Measurements from ENCODE around the gene PLS1.

The PLS1 gene

DNA sequence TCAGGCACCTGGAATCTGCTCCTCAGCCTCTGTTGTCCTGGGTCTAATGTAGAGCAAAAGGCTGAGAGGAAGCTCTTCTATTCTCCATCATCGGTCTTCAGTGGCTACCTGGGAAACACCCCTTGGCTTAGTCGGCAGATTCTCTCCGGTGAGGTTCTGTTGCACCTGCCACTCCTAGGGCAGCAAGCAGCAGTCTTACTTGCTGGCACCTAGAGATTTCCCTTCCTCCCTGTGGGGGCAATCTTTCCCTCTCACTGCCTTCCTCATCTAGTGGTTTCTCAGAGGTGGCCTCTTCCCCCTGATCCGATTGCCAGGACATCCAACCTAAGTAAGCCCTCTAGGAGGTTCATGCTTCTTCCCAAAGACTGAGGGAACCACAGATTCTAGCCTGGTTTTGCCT is 60.8 kb downstream of the PLS1 start:
- WGBS, 2 experiments (ENCODE audit: insufficient coverage in 2 of 2): 78 to 94% methylated on average over 4 of the region's 4 CpGs
- Histone ChIP-seq H3K9me3 (ENCODE audit: control insufficient read depth, low read length) (no peaks in the 10 kb centered on the region), H3K27ac (ENCODE audit: low read depth, low read length, severe bottlenecking) (no peak overlapping the region), H3K4me3 (ENCODE audit: extremely low read depth, insufficient read depth, low read length, poor library complexity, severe bottlenecking) (no peak overlapping the region), H3K4me1 (ENCODE audit: control insufficient read depth, insufficient read depth, low read length, poor library complexity, severe bottlenecking) (no peaks in the 10 kb centered on the region), H3K36me3 (ENCODE audit: control insufficient read depth, insufficient read depth, low read length) (no peaks in the 10 kb centered on the region)

DNA sequence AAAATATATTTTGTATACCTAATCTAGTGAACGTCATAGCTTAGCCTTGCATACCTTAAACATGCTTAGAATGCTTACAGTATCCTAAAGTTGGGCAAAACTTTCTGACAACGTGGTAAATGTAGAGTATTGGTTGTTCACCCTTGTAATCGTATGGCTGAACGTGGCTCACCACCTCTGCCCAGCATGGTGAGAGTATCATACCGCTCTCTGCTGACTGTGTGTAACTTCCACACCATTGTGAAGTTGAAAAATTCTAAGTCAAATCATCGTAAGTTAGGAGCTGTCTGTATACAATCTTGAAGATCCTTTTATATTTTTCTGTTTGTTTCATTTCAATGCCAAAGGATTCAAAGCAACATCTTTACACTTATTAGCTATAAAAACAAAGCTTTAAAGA is 64.2 kb downstream of the PLS1 start:
- Histone ChIP-seq H3K4me1 (ENCODE audit: control insufficient read depth, insufficient read depth, low read length, poor library complexity, severe bottlenecking) (no peaks in the 10 kb centered on the region), H3K27ac (ENCODE audit: low read depth, low read length, severe bottlenecking) (no peak overlapping the region), H3K4me3 (ENCODE audit: extremely low read depth, insufficient read depth, low read length, poor library complexity, severe bottlenecking) (no peak overlapping the region), H3K9me3 (ENCODE audit: control insufficient read depth, low read length) (no peaks in the 10 kb centered on the region), H3K36me3 (ENCODE audit: control insufficient read depth, insufficient read depth, low read length) (no peaks in the 10 kb centered on the region)
- 20 to 89% methylated on average over 1 to 3 of the region's 6 CpGs for WGBS, 2 experiments (ENCODE audit: insufficient coverage in 2 of 2)

DNA sequence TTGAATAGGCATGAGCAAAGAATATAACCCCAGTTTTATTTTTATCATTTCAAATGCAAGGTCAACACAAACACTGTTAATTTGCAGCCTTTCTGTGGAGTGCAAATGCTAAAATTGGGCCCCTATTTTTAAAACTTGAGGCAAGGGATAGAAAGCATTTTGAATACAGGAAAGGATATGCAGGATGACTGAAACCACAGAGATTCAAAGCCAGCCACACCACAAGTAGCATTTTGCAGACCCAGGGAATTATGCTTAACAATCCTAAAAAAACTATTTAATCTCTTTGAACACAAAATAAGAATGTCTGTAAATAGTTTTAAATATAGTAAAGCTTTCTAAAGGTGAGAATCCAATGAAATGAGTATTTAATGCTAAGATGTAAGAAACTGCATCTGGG is 64.7 kb downstream of the PLS1 start:
- no peaks in the 10 kb centered on the region for H3K9me3 ChIP-seq (ENCODE audit: control insufficient read depth, low read length)
- H3K36me3 ChIP-seq (ENCODE audit: control insufficient read depth, insufficient read depth, low read length): no peaks in the 10 kb centered on the region
- no peaks in the 10 kb centered on the region for H3K4me1 ChIP-seq (ENCODE audit: control insufficient read depth, insufficient read depth, low read length, poor library complexity, severe bottlenecking)
- H3K4me3 ChIP-seq (ENCODE audit: extremely low read depth, insufficient read depth, low read length, poor library complexity, severe bottlenecking): no peak overlapping the region
- H3K27ac ChIP-seq (ENCODE audit: low read depth, low read length, severe bottlenecking): no peak overlapping the region

DNA sequence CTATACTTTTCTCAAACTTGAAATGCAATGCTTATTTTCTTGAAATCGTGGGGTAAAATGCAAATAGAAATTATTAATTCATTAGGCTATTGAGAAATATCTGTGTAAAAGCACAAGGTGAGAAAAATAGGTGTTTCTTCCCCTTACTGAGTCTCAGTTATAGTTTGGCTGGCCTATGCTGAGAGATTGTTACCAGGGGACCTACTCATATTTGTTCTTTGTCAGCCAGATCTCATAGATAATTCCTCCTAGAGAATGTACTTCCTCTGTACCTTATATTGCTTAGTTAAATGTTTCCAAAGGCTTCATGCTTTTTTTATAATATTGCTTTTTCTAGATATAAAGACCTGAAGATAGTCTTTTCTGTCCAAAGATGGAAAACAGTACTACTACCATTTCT is 67.7 kb downstream of the PLS1 start:
- H3K4me1 ChIP-seq (ENCODE audit: control insufficient read depth, insufficient read depth, low read length, poor library complexity, severe bottlenecking): no peaks in the 10 kb centered on the region
- no peak overlapping the region for H3K27ac ChIP-seq (ENCODE audit: low read depth, low read length, severe bottlenecking)
- no peaks in the 10 kb centered on the region for H3K9me3 ChIP-seq (ENCODE audit: control insufficient read depth, low read length)
- H3K36me3 ChIP-seq (ENCODE audit: control insufficient read depth, insufficient read depth, low read length): no peaks in the 10 kb centered on the region
- WGBS, 2 experiments (ENCODE audit: insufficient coverage in 2 of 2): no CpG with 5 or more reads among the region's 1 CpG
- no peak overlapping the region for H3K4me3 ChIP-seq (ENCODE audit: extremely low read depth, insufficient read depth, low read length, poor library complexity, severe bottlenecking)

DNA sequence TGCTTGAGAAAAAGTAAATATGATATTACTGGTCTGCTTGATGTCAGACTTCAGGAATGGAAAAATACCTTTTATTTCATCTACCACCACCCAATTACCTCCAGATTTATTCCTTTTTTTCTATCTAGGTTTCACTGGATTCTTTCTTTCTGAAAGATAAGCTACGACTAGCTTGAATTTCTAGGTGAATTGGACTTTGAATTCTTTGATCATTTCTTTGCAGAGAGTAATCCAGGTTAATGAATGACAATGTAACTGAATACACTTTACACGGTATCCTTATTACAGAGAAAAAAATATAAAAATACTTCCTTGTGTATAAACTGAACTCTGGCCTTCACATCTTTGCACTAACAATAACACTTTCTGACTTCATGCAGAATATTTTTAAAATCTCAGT is 68.1 kb downstream of the PLS1 start:
- Histone ChIP-seq H3K4me1 (ENCODE audit: control insufficient read depth, insufficient read depth, low read length, poor library complexity, severe bottlenecking) (no peaks in the 10 kb centered on the region), H3K36me3 (ENCODE audit: control insufficient read depth, insufficient read depth, low read length) (no peaks in the 10 kb centered on the region), H3K4me3 (ENCODE audit: extremely low read depth, insufficient read depth, low read length, poor library complexity, severe bottlenecking) (no peak overlapping the region), H3K9me3 (ENCODE audit: control insufficient read depth, low read length) (no peaks in the 10 kb centered on the region), H3K27ac (ENCODE audit: low read depth, low read length, severe bottlenecking) (no peak overlapping the region)
- no CpG with 5 or more reads among the region's 2 CpGs for WGBS, 2 experiments (ENCODE audit: insufficient coverage in 2 of 2)

DNA sequence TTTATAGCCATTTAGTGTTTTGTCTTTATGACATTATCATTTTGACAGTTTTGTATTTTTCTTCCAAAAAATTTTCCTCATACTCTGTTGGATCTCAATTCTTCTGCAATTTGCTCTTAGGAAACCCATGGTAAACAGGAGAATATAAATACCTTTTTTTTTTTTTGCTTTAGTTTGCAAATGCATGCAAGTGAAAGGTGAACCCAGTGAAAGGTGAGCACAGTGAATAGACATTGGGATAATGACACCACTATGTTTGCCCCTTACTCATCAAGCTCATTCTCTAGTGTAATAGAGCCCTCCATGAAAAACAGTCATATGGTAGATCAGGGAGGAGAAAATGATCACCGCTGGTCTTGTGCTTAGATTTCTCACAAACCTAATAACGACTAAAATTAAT is 68.6 kb downstream of the PLS1 start:
- WGBS, 2 experiments (ENCODE audit: insufficient coverage in 2 of 2): no CpG with 5 or more reads among the region's 2 CpGs
- Histone ChIP-seq H3K4me3 (ENCODE audit: extremely low read depth, insufficient read depth, low read length, poor library complexity, severe bottlenecking) (no peak overlapping the region), H3K36me3 (ENCODE audit: control insufficient read depth, insufficient read depth, low read length) (no peaks in the 10 kb centered on the region), H3K27ac (ENCODE audit: low read depth, low read length, severe bottlenecking) (no peak overlapping the region), H3K9me3 (ENCODE audit: control insufficient read depth, low read length) (no peaks in the 10 kb centered on the region), H3K4me1 (ENCODE audit: control insufficient read depth, insufficient read depth, low read length, poor library complexity, severe bottlenecking) (no peaks in the 10 kb centered on the region)

DNA sequence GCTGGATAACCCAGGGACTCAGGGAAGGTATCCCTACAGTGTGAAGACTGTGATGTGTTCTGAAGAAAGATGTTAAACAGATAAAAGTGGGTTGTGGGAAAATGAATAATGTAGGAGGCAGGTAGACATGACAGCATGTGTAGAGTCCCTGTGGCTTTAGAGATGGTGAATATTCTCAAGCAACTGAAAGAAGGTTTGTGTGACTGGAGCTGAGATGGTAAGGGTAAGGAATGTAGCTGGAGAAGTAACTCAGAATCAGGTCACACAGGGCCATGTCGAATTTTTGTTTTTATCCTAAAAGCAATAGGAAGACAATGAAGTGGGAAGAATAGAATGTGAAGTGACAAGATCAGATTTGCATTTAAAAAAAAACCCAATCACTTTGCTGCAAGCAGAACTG is 73.9 kb downstream of the PLS1 start:
- Histone ChIP-seq H3K4me3 (ENCODE audit: extremely low read depth, insufficient read depth, low read length, poor library complexity, severe bottlenecking) (no peak overlapping the region), H3K4me1 (ENCODE audit: control insufficient read depth, insufficient read depth, low read length, poor library complexity, severe bottlenecking) (no peaks in the 10 kb centered on the region), H3K36me3 (ENCODE audit: control insufficient read depth, insufficient read depth, low read length) (no peaks in the 10 kb centered on the region), H3K27ac (ENCODE audit: low read depth, low read length, severe bottlenecking) (no peak overlapping the region), H3K9me3 (ENCODE audit: control insufficient read depth, low read length) (no peaks in the 10 kb centered on the region)
- WGBS, 2 experiments (ENCODE audit: insufficient coverage in 2 of 2): 57% methylated on average over 1 of the region's 1 CpG; no CpG with 5 or more reads in 1 of the 2 experiments

DNA sequence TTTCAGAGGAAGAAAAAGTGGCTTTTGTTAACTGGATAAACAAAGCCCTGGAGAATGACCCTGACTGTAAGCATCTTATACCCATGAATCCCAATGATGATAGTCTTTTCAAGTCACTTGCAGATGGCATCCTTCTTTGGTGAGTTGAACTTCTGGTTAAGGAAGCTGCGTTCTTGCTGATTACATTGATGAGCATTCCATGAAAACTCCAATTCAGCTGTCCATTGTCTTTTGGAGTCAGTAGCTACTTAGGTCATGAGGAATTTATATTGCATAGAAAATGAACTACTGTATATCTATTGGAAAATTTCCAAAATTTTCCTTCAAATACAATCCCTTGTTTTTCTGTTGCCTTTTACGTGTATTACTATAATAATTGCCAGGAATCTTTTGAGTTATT is 80.0 kb downstream of the PLS1 start:
- Histone ChIP-seq H3K9me3 (ENCODE audit: control insufficient read depth, low read length) (no peaks in the 10 kb centered on the region), H3K4me3 (ENCODE audit: extremely low read depth, insufficient read depth, low read length, poor library complexity, severe bottlenecking) (no peak overlapping the region)
- WGBS, 2 experiments (ENCODE audit: insufficient coverage in 2 of 2): 100% methylated on average over 1 of the region's 2 CpGs; no CpG with 5 or more reads in 1 of the 2 experiments

DNA sequence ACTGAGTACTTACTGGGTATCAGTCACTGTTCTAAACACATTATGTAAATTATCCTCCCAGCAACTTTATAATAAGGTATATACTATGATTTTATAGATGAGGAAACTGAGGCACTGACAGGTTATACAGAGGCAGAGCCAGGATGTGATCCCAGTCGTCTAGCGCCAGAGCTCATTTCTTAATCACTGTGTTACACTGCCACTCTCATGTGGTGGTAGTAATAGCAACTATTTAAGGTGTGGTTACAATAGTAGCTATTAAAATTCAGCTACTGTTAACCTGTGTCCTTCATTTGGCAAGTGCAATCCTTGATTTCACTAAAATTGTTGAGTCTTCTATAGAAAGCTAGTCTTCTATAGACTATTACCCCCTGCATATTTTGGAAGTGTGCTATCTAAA is 84.5 kb downstream of the PLS1 start:
- Histone ChIP-seq H3K27ac (ENCODE audit: low read depth, low read length, severe bottlenecking) (no peak overlapping the region), H3K4me3 (ENCODE audit: extremely low read depth, insufficient read depth, low read length, poor library complexity, severe bottlenecking) (no peak overlapping the region), H3K4me1 (ENCODE audit: control insufficient read depth, insufficient read depth, low read length, poor library complexity, severe bottlenecking) (no peaks in the 10 kb centered on the region), H3K9me3 (ENCODE audit: control insufficient read depth, low read length) (no peaks in the 10 kb centered on the region), H3K36me3 (ENCODE audit: control insufficient read depth, insufficient read depth, low read length) (no peaks in the 10 kb centered on the region)
- WGBS, 2 experiments (ENCODE audit: insufficient coverage in 2 of 2): no CpG with 5 or more reads among the region's 2 CpGs

More for the DNA sequence above, 80.0 kb downstream of the PLS1 start:
- no peaks in the 10 kb centered on the region for H3K4me1 ChIP-seq (ENCODE audit: control insufficient read depth, insufficient read depth, low read length, poor library complexity, severe bottlenecking)
- H3K36me3 ChIP-seq (ENCODE audit: control insufficient read depth, insufficient read depth, low read length): no peaks in the 10 kb centered on the region
- no peak overlapping the region for H3K27ac ChIP-seq (ENCODE audit: low read depth, low read length, severe bottlenecking)

DNA sequence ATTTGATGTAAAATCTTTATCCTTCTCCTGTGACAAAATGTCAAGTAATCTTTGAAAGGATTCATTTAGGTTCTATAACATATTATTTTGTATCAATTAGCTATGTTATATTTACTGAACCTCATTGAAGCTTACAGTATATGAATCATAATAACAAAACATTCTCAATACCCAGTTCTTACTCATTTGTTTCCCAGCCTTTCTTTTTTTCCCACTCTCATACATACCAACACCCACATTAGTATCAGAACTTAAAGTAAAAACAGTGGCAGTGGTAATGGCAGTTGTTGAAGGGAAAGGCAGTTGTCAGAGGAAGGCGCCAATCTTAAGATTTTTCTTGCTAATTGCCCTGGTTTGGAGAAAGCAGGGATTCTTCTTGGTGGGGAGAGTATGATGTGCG is 94.4 kb downstream of the PLS1 start:
- no peaks in the 10 kb centered on the region for H3K9me3 ChIP-seq (ENCODE audit: control insufficient read depth, low read length)
- H3K36me3 ChIP-seq (ENCODE audit: control insufficient read depth, insufficient read depth, low read length): no peaks in the 10 kb centered on the region
- no peaks in the 10 kb centered on the region for H3K4me1 ChIP-seq (ENCODE audit: control insufficient read depth, insufficient read depth, low read length, poor library complexity, severe bottlenecking)
- no peak overlapping the region for H3K4me3 ChIP-seq (ENCODE audit: extremely low read depth, insufficient read depth, low read length, poor library complexity, severe bottlenecking)
- H3K27ac ChIP-seq (ENCODE audit: low read depth, low read length, severe bottlenecking): no peak overlapping the region
- WGBS, 2 experiments (ENCODE audit: insufficient coverage in 2 of 2): 100% methylated on average over 1 of the region's 2 CpGs; no CpG with 5 or more reads in 1 of the 2 experiments

DNA sequence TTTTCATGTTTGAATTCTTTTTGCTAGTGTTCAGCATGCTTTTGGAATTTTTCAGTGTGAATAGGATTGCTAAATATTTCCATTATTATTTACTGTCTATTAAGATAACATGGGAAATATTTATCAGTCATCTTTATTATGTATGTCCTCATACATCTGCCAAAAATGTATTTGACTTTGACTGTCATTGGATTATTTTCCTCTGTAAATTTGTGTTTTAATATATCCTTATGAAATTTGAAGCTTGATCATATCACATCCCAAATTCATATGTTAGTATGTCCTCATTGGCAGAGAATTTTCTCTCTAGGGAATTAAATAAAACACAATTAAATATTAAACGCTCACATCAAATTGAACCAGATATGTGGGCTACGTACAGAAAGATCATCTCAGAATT is 95.3 kb downstream of the PLS1 start:
- Histone ChIP-seq H3K4me1 (ENCODE audit: control insufficient read depth, insufficient read depth, low read length, poor library complexity, severe bottlenecking) (no peaks in the 10 kb centered on the region), H3K9me3 (ENCODE audit: control insufficient read depth, low read length) (no peaks in the 10 kb centered on the region), H3K36me3 (ENCODE audit: control insufficient read depth, insufficient read depth, low read length) (no peaks in the 10 kb centered on the region), H3K4me3 (ENCODE audit: extremely low read depth, insufficient read depth, low read length, poor library complexity, severe bottlenecking) (no peak overlapping the region), H3K27ac (ENCODE audit: low read depth, low read length, severe bottlenecking) (no peak overlapping the region)
- 88% methylated on average over 2 of the region's 2 CpGs; no CpG with 5 or more reads in 1 of the 2 experiments for WGBS, 2 experiments (ENCODE audit: insufficient coverage in 2 of 2)
